ENCODE measurements around the gene AFP. TPM values are rescaled to one million over a fixed set of nuclear protein-coding genes. Genes with fewer than 3 reads are reported as not detected.

AFP gene
- total and polyA plus RNA-seq, 11 donors = not detected

GRCh38 chr4:73415807-73416238 is 20.2 kb upstream of the AFP start:
- H3K27ac ChIP-seq = no peak overlapping the region
- ATAC-seq = no peak
- intact Hi-C loops (cut with DNase I) = no loop called here
- TF ChIP-seq CTCF (IDR thresholded peaks at IDR 0.05) (no peak), POLR2A (IDR thresholded peaks at IDR 0.05) (no peak)
- DNase-seq = no peak
- H3K4me1 ChIP-seq = no peaks in the 10 kb centered on the region
- no peaks in the 10 kb centered on the region for H3K9me3 ChIP-seq
- WGBS, 4 donors = 89 to 90% (median 89%) methylated on average over 2 of the region's 2 CpGs
- H3K36me3 ChIP-seq = no peaks in the 10 kb centered on the region
- no peak overlapping the region for H3K4me3 ChIP-seq
- no peaks in the 10 kb centered on the region for H3K27me3 ChIP-seq

GRCh38 chr4:73416423-73417087 is 19.5 kb upstream of the AFP start:
- no peak for ATAC-seq

GRCh38 chr4:73417342-73417741 is 18.7 kb upstream of the AFP start:
- no peaks in the 10 kb centered on the region for H3K4me1 ChIP-seq
- H3K27me3 ChIP-seq = no peaks in the 10 kb centered on the region
- DNase-seq (no peak), ATAC-seq (no peak)
- no peak overlapping the region for H3K27ac ChIP-seq
- H3K36me3 ChIP-seq = no peaks in the 10 kb centered on the region
- intact Hi-C loops (cut with DNase I) = no loop called here
- no peak for TF ChIP-seq CTCF (IDR thresholded peaks at IDR 0.05)
- no peak for TF ChIP-seq POLR2A (IDR thresholded peaks at IDR 0.05)
- WGBS, 4 donors = 74 to 83% (median 76%) methylated on average over 2 of the region's 2 CpGs
- no peaks in the 10 kb centered on the region for H3K9me3 ChIP-seq
- H3K4me3 ChIP-seq = no peak overlapping the region

More at GRCh38 chr4:73416423-73417087, 19.5 kb upstream of the AFP start:
- TF ChIP-seq CTCF (IDR thresholded peaks at IDR 0.05) (no peak), POLR2A (IDR thresholded peaks at IDR 0.05) (no peak)
- Histone ChIP-seq H3K27me3 (no peaks in the 10 kb centered on the region), H3K4me1 (no peaks in the 10 kb centered on the region), H3K27ac (no peak overlapping the region), H3K4me3 (no peak overlapping the region), H3K9me3 (no peaks in the 10 kb centered on the region), H3K36me3 (no peaks in the 10 kb centered on the region)
- intact Hi-C loops (cut with DNase I) = no loop called here
- no peak for DNase-seq
- WGBS, 4 donors = 67 to 79% (median 74%) methylated on average over 2 of the region's 2 CpGs

- H3K4me3 ChIP-seq = no peak overlapping the region
- no peak overlapping the region for H3K27ac ChIP-seq
- DNase-seq = no peak
- no peaks in the 10 kb centered on the region for H3K36me3 ChIP-seq
- TF ChIP-seq CTCF (IDR thresholded peaks at IDR 0.05) = no peak
- TF ChIP-seq POLR2A (IDR thresholded peaks at IDR 0.05) = no peak
- H3K4me1 ChIP-seq = no peaks in the 10 kb centered on the region
- intact Hi-C loops (cut with DNase I) = no loop called here
- no peak for ATAC-seq
- no peaks in the 10 kb centered on the region for H3K27me3 ChIP-seq
- 65 to 73% (median 73%) methylated on average over 6 of the region's 6 CpGs for WGBS, 4 donors
- no peaks in the 10 kb centered on the region for H3K9me3 ChIP-seq
Measured at GRCh38 chr4:73417973-73418372, 18.0 kb upstream of the AFP start.
